HepG2 (cell line): Measurements from ENCODE around the gene CHODL.

Experiments
- ETV6 ChIP-seq: sonication (generic); formaldehyde crosslinking; conservative IDR thresholded peaks from 2 replicates; pipeline ENCODE4 v1.4.0; 2020; ENCODE audit warnings: missing genetic modification reagents
- EZH2 ChIP-seq: conservative IDR thresholded peaks from 2 replicates; pipeline ENCODE4 v1.6.1; 2012; ENCODE audit warnings: mild to moderate bottlenecking, low read depth, low read length, moderate library complexity
- GABPA ChIP-seq, 2 experiments: IDR thresholded peaks; 2 replicates each; pipeline ENCODE4 v1.6.1; 2011 to 2016; ENCODE audit warnings: low read depth in 2 of 2, low read length in 1 of 2, missing biosample characterization in 1 of 2, missing genetic modification characterization in 1 of 2
- HDAC6 ChIP-seq: fragments of 200-600 bp; sonication (generic); IDR thresholded peaks from 2 replicates; pipeline ENCODE4 v1.7.0; 2017; ENCODE audit warnings: mild to moderate bottlenecking, antibody characterized with exemption, low read length, low read depth
- MXI1 ChIP-seq: IDR thresholded peaks from 3 replicates; pipeline ENCODE4 v1.6.1; 2012; ENCODE audit warnings: low read depth, low read length, inconsistent platforms, borderline replicate concordance
- NR2C2 ChIP-seq: sonication (generic); formaldehyde crosslinking; IDR thresholded peaks from 2 replicates; pipeline ENCODE4 v1.4.0; 2020; ENCODE audit warnings: missing genetic modification reagents, mild to moderate bottlenecking, moderate library complexity, borderline replicate concordance
- PATZ1 ChIP-seq: sonication (generic); formaldehyde crosslinking; IDR thresholded peaks from 2 replicates; pipeline ENCODE4 v1.4.0; 2020; ENCODE audit warnings: missing genetic modification reagents
- RAD21 ChIP-seq: fragments of 450-650 bp; formaldehyde crosslinking; IDR thresholded peaks from 2 replicates; pipeline ENCODE4 v1.5.0; 2020; ENCODE audit warnings: mild to moderate bottlenecking
- SIN3A ChIP-seq: IDR thresholded peaks from 2 replicates; pipeline ENCODE4 v1.6.1; 2011; ENCODE audit warnings: low read depth, mild to moderate bottlenecking, control low read depth, low read length, borderline replicate concordance
- SNRNP70 ChIP-seq: fragments of 200-400 bp; formaldehyde crosslinking; IDR thresholded peaks from 2 replicates; pipeline ENCODE4 v1.6.1; 2017; ENCODE audit warnings: mild to moderate bottlenecking, low read depth, low read length, moderate library complexity
- ZFP41 ChIP-seq: sonication (generic); formaldehyde crosslinking; IDR thresholded peaks from 2 replicates; pipeline ENCODE4 v1.4.0; 2020; ENCODE audit warnings: mild to moderate bottlenecking, missing genetic modification reagents, borderline replicate concordance
- ZNF24 ChIP-seq: fragments of 450-650 bp; IDR thresholded peaks from 2 replicates; pipeline ENCODE4 v1.6.1; 2017; ENCODE audit warnings: antibody characterized with exemption, mild to moderate bottlenecking
- ZNF343 ChIP-seq: sonication (generic); formaldehyde crosslinking; IDR thresholded peaks from 2 replicates; pipeline ENCODE4 v1.4.0; 2020; ENCODE audit warnings: mild to moderate bottlenecking, missing genetic modification reagents
- TF ChIP-seq, protein P1 (sequence below): sonication (generic); formaldehyde crosslinking; IDR thresholded peaks from 2 replicates; pipeline ENCODE4 v1.4.0; 2020; ENCODE audit warnings: missing genetic modification reagents

GRCh38 chr21:18269856-18270255 is 25.2 kb downstream of the CHODL start:
- TF ChIP-seq SIN3A (no peak), ZNF24 (no peak), MXI1 (no peak), NR2C2 (CRISPR knock-in tag) (no peak), EZH2 (no peak), GABPA (IDR thresholded peaks at IDR 0.05; ENCODE audit: low read depth, low read length) (no peak), GABPA (CRISPR knock-in tag; IDR thresholded peaks at IDR 0.05; ENCODE audit: low read depth) (no peak), ZFP41 (CRISPR knock-in tag) (no peak), HDAC6 (no peak), SNRNP70 (no peak), ETV6 (CRISPR knock-in tag) (no peak), RAD21 (no peak), PATZ1 (CRISPR knock-in tag) (no peak), ZNF343 (CRISPR knock-in tag) (no peak)
- TF ChIP-seq, protein P1, sequence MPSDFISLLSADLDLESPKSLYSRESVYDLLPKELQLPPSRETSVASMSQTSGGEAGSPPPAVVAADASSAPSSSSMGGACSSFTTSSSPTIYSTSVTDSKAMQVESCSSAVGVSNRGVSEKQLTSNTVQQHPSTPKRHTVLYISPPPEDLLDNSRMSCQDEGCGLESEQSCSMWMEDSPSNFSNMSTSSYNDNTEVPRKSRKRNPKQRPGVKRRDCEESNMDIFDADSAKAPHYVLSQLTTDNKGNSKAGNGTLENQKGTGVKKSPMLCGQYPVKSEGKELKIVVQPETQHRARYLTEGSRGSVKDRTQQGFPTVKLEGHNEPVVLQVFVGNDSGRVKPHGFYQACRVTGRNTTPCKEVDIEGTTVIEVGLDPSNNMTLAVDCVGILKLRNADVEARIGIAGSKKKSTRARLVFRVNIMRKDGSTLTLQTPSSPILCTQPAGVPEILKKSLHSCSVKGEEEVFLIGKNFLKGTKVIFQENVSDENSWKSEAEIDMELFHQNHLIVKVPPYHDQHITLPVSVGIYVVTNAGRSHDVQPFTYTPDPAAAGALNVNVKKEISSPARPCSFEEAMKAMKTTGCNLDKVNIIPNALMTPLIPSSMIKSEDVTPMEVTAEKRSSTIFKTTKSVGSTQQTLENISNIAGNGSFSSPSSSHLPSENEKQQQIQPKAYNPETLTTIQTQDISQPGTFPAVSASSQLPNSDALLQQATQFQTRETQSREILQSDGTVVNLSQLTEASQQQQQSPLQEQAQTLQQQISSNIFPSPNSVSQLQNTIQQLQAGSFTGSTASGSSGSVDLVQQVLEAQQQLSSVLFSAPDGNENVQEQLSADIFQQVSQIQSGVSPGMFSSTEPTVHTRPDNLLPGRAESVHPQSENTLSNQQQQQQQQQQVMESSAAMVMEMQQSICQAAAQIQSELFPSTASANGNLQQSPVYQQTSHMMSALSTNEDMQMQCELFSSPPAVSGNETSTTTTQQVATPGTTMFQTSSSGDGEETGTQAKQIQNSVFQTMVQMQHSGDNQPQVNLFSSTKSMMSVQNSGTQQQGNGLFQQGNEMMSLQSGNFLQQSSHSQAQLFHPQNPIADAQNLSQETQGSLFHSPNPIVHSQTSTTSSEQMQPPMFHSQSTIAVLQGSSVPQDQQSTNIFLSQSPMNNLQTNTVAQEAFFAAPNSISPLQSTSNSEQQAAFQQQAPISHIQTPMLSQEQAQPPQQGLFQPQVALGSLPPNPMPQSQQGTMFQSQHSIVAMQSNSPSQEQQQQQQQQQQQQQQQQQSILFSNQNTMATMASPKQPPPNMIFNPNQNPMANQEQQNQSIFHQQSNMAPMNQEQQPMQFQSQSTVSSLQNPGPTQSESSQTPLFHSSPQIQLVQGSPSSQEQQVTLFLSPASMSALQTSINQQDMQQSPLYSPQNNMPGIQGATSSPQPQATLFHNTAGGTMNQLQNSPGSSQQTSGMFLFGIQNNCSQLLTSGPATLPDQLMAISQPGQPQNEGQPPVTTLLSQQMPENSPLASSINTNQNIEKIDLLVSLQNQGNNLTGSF (CRISPR knock-in tag) = no peak
